ENCODE results near the gene CDC27. TPM values are rescaled to one million over a fixed set of nuclear protein-coding genes. Genes with fewer than 3 reads are reported as not detected.
"Not testable (repeated sequence)": the region's sequence is repeated elsewhere in the genome, so short reads cannot be mapped to it uniquely, and the experiment has no call there.

The CDC27 gene, protein sequence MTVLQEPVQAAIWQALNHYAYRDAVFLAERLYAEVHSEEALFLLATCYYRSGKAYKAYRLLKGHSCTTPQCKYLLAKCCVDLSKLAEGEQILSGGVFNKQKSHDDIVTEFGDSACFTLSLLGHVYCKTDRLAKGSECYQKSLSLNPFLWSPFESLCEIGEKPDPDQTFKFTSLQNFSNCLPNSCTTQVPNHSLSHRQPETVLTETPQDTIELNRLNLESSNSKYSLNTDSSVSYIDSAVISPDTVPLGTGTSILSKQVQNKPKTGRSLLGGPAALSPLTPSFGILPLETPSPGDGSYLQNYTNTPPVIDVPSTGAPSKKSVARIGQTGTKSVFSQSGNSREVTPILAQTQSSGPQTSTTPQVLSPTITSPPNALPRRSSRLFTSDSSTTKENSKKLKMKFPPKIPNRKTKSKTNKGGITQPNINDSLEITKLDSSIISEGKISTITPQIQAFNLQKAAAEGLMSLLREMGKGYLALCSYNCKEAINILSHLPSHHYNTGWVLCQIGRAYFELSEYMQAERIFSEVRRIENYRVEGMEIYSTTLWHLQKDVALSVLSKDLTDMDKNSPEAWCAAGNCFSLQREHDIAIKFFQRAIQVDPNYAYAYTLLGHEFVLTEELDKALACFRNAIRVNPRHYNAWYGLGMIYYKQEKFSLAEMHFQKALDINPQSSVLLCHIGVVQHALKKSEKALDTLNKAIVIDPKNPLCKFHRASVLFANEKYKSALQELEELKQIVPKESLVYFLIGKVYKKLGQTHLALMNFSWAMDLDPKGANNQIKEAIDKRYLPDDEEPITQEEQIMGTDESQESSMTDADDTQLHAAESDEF
- 10 to 100 TPM; 47.5 to 65.4 (median 61.9) TPM for polyA plus RNA-seq (ENCODE audit: insufficient read length in 4 of 4)

DNA sequence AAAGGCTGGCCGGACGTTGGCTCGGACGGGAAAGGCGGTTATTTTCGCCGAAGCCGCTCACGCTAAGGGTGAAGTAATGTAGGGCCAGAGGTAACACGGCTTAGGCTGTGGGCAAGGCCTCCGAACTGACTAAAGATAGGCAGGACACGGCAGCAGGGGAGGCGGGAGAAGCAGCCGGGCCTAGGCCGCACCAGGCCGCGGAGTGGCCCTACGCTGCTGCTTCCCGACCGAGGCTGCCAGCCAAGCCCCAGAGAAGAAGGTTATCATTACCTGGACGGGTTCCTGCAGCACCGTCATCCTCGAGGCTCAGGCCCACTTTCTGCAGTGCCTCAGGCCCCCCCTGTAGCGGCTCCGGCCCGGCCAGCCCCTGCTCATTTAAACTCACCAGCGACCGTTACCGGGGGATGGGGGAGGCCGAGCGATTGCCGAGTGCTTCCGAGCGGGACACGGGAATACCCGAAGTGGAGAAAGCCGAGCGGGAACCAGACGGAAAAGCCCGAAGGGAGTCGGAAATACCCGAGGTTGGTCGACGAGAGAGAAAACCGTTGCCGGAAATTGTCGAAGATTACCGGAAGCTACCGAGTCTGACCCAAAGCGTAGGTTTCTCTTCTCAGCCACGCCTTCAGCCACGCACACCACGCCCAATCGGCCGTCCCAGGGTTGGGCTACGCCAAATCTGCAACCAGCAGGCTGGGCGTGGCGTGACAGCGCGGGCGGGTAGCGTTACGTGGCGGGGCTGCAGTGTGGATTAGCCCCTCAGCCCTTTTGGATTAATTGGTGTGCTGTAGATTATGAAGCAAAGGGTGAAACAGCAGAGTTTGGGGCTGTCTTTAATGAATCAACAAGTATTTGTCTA is at the start of gene CDC27:
CDC27 (minus strand) TSS at position 420 of the 856 bp plus-strand sequence; CDS start at position 297, 123 bp downstream.
- DNase-seq (ENCODE audit: low read depth in 4 of 4, low spot score in 3 of 4), result peak; percentile 98 to 100 (median 100)

DNA sequence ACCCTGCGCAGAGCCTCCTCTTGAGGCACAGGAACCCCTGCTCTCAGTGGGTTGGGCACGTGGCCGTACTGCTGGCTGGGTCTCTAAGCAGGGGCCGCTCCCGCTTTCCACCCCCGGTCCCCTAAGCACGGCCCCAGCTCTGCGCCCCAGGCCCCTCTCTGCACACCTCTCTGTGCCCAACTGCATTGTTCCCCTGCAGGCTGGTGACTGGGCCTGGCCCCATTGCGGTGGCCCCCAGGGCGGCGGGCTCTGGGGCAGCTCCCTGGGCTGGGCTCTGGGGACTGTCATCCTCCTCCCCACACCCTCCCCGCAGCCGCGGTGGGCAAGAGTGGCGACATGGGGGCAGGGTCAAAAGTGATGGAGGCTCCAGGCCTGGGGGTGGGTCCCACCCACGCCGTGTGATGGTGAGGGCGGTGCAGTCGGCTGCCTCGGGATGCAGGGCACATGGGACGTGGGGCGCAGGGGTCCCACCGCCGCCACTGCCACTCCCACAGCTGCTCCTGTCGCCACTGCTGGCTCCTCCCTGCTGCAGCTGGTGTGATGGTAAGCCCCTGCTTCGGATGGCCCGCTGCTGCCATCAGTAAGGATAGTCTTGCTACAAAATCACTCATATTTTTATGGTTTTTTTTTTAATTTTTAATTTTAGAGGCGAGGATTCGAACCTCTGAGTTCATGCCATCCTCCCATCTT is 49.4 kb upstream of the CDC27 start:
- DNase-seq (ENCODE audit: low read depth in 4 of 4, low spot score in 3 of 4), result no peak

DNA sequence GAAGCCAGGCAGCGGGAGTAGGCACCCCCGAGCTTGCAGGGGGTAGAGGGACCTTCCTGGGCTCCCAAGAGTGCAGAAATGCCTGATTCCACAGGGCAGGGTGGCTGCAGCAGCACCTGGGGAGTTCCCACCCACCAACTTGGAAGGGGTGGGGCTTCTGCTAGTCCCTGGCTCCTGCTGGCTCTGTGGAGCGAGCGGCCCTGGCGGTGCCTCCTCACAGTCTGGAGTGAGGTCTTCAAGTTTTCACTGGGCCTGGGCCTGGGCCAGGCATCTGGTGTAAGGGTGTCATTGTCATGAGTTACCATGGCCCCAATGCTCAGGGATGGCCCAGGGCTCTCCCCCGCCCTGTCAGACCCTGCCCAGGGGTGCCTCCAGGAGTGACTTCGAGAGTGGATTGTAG is 48.7 kb upstream of the CDC27 start:
- no peak for DNase-seq (ENCODE audit: low read depth in 4 of 4, low spot score in 3 of 4)

DNA sequence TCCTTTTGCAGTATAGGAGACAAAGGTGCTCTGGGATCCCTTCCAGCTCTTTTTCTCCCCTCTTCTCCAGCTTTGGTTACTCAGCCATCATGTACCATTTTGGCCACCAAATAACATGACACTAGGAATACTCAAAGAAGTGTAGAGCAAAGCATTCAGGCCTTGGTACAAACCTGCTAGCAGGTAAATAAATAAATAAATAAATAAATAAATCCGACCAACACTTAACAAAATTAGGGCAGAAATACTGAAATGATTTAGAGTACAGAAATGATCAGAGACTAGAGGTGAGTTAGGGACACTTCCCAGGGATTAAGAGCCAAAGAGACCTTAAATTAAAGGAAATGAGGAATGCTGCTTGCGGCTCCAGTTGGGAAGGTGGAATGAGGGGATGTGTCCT is 46.8 kb upstream of the CDC27 start:
- no peak for DNase-seq (ENCODE audit: low read depth in 4 of 4, low spot score in 3 of 4)

DNA sequence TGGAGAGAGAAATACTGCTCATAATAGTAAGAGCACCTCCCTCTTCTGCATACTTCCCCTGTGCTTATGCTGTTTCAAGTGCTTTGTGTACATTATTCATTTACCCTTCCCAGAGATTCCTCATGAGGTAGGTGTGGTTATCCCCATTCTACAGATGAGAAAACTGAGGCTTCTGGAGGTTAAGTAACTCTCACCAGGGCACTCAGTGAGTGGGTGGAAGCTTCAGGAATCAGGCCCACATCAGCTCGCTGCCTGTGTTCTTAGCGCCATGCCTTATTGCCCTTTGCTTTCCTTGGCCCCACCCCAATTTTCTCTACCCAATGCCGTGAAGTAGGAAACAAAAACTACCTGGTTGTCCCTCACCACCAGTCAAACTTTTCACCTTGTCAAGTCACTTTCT is 46.4 kb upstream of the CDC27 start:
- DNase-seq (ENCODE audit: low read depth in 4 of 4, low spot score in 3 of 4), result no peak

DNA sequence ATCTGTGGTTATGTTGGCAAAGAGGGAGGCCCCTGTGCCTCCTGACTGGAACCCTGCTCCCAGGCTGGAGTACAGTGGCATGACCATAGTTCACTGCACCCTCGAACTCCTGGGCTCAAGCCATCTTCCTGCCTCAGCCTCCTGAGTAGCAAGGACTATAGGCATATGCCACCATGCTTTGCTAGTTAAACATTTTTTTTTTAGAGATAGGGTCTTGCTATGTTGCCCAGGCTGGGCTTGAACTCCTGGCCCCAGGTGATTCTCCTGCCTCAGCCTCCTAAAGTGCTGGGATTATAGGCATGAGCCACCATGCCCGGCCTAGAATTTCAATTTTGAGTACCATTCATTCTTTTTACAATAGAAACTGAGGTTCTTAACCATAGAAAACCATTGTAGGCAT is 43.4 kb upstream of the CDC27 start:
- no peak for DNase-seq (ENCODE audit: low read depth in 4 of 4, low spot score in 3 of 4)

DNA sequence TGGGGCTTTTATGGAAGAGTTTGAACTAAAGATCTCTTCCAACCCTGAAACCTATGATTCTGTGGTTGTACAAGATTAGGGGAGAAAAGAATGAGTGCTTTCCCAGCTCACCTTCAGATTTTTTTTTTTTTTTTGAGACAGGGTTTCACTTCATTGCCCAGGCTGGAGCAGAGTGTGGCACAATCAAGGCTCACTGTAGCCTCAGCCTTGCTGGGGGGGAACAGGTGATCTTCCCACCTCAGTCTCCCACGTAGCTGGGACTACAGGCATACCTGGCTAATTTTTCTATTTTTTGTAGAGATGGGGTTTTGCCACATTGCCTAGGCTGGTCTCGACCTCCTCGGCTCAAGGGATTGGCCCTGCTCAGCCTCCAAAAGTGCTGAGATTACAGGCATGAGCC is 42.8 kb upstream of the CDC27 start:
- DNase-seq (ENCODE audit: low read depth in 4 of 4, low spot score in 3 of 4), result no peak

DNA sequence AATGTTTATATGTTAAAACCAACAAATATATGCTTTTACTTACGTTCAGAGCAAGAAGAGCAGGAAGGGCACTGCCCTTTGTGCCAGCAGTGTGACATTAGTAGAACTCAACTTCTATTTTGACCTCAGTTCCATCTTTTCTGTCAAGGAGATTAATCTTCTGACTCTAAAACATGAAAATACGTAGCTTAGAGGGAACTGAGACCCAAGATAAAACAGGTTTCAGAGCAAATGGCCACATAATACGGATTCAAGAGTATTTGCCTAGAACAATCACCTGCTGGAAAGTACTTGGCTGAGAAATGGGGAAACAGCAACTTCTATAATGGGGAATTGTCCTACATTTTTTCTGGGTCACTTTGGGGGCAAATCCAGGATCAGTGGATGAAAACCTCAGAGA is 42.2 kb upstream of the CDC27 start:
- no peak for DNase-seq (ENCODE audit: low read depth in 4 of 4, low spot score in 3 of 4)

DNA sequence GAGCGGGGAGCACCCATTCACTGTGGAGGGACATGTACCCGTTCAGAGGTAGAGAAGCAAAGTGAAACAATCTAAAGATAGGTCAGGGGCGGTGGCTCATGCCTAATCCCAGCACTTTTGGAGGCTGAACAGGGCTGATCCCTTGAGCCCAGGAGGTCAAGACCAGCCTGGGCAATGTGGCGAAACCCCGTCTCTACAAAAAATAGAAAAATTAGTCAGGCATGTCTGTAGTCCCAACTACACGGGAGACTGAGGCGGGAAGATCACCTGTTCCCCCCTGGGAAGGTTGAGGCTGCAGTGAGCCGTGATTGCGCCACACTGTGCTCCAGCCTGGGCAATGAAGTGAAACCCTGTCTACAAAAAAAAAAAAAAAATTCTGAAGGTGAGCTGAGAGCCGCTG is 41.8 kb upstream of the CDC27 start:
- DNase-seq (ENCODE audit: low read depth in 4 of 4, low spot score in 3 of 4), result no peak

DNA sequence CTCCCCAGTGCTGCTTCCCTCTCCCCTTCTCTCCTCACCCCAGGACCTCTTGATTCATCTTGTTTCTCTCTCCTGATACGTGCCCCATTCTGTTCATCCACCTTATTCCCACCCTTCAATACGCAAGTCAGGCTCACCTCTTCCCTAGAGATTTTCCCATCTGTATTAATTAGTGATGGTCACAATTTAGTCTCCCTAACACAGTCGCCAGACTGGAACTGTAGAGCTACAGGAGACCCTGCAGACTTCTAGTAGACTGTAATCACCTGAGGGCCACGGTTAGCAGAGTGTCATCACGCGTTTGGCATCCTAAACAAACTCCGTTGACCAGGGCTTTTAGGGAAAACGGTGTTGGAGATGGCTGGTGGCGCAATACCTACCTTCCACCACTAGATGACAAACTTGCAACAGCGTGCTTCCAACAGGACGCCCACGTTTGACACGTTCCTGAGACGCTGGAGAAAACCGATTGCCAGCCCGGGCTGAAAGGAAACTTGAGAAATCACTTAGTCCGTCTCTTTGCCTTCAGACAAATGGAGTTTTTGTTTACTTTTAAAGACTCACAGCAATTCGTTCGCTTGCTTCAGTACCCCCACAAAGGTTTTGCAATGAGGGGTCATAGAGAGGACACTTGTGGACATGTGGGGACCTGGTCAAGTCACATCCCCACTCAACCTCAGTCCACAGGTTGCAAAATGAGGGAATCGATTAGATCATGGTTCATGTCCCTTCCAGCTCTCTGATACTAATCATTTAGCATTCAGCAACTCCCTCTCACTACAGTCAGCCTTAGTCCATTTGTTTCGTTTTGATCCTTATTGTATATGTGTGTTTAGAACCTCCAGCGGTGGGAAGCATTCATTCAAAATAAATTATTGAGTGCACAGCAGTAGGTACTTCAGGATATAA is 40.7 kb upstream of the CDC27 start:
- DNase-seq (ENCODE audit: low read depth in 4 of 4, low spot score in 3 of 4), result peak in 3 of 4 donors; percentile 73 to 79 (median 77)

DNA sequence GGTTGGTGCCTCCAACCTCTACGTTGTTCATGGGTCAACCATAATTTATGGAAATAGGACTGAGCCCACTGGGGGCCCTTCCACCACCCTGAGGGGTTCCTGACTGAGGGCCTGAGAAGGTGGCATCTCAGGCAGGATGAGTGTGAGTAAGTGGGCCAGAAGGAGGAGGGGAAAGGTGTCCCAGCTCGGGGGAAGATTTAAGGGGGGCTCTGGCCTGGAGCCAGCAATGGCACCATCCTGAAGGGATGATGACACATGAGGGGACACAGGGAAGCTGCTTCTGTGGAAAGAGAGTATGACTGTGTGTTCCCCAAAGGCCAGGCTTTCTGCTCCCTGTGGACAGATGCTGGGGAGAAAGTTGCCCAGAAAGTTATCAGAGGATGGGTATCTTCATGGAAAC is 38.8 kb upstream of the CDC27 start:
- DNase-seq (ENCODE audit: low read depth in 4 of 4, low spot score in 3 of 4), result no peak

DNA sequence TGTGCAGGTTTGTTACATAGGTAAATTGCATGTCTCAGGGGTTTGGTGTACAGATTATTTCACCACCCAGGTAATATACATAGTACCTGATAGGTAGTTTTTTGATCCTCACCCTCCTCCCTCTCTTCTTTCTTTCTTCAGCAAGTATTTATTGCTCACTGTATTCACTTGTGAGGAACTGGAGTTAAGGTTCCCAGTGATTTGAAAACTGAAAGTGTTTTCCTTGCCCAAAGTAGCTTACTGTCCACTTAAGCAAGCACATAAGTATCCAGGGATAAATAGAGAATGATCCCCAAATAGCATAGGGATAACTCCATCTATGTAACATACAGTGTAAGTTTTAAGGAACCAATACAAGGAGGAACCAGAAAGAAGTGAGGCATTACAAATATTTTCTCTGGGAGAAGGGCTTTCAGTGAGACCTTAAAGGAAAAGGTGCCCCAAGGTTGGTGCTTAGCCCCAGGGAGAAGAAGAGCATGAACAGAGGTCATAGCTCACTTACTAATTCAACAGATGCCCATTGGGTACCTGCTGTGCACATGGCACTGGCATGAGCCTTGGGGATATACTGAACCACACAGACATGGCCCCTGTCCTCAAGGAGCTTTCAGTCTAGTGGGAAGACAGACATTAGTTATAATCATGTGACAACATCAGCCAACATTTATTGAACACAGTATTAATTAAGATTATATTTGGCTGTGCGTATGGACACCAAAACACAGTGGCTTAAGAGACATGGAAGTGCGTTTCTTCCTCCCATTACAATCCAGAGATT is 37.0 kb upstream of the CDC27 start:
- DNase-seq (ENCODE audit: low read depth in 4 of 4, low spot score in 3 of 4), result no peak

DNA sequence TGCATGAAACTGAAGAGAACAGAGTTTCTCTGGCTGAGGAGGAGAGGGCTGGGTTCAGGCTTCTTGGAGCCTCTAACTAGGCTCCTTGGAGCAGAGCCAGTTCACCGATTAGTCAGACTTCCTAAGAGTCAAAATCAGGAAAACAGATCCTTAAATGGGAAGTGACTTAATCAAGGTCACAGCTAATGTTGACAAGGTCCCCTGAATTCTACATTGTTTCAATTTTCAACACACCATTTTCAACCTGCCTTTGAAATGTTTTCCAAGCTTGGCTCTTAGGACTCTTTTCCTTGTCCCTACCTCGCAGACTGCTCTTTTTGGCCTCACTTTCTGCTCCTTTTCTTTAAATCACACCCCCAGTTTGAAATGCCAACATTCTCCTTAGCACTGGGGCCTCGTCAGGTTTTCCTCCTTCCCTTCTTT is 36.4 kb upstream of the CDC27 start:
- DNase-seq (ENCODE audit: low read depth in 4 of 4, low spot score in 3 of 4), result no peak

DNA sequence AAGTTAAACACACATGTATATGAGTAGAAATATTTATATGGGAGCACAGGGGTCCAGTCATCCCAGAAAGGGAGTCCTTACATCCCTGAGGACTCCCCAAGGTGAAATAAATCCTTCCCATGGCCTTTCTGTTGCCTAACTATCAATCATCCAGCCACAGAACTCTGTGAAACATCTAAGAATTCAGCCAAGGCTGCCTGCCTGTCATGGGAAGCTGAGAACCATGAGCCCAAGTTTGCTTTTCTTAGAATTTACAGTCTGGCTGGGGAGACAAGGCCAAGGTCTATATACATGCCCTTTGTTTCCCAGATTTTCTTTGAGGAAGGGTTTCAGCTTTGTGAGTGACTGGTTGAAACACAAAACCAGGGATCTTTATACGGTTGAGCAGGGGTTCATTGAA is 35.9 kb upstream of the CDC27 start:
- DNase-seq (ENCODE audit: low read depth in 4 of 4, low spot score in 3 of 4), result no peak

DNA sequence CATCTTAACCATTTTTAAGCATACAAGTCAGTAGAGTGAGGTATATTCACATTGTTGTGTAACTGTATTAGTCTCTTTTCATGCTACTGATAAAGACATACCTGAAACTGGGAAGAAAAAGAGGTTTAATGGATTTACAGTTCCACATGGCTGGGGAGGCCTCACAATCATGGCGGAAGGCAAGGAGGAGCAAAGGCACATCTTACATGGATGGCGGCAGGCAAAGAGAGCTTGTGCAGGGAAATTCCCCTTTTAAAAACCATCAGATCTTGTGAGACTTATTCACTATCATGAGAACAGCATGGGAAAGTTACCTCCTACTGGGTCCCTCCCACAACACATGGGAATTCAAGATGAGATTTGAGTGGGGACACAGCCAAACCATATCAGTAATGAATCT is 35.0 kb upstream of the CDC27 start:
- not testable (repeated sequence) for DNase-seq (ENCODE audit: low read depth in 4 of 4, low spot score in 3 of 4)

DNA sequence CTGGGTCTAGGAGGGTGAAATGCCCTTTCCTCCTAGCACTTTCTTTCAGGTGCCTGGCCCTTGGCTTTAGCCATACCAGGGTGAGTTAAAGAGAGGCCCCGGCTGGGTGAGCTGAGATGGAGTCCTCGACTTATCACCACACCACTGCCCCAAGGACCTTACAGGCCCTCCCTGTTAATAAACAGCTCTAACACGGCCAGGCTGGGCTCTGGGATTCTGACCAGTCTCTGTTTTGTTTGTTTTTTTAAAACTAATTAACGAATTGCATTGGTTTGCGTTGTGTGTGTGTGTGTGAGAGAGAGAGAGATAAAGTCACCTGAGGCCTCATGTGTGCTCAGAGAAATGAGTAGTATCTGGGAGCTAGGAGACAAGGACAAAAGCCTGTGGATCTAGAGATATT is 34.4 kb upstream of the CDC27 start:
- DNase-seq (ENCODE audit: low read depth in 4 of 4, low spot score in 3 of 4), result no peak

DNA sequence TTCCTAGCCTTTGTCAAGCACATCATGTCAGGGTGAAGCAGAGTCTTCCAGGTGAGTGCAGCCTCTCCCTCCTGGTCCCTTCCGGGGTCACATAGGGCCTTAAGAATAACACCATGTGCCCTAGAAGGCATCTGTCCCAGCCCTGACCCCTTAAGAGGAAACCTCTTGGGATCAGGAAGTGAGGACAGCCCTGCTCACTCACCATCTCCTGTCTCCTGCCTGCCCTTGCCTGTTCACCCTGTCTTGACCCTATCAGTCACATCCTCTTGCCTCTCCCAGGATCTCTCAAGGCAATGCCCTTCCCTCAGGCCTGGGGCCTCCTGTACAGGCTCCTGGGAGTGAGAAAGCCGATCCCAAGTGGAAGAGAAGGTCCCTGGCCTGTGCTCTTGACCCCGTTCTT is 33.9 kb upstream of the CDC27 start:
- no peak for DNase-seq (ENCODE audit: low read depth in 4 of 4, low spot score in 3 of 4)

DNA sequence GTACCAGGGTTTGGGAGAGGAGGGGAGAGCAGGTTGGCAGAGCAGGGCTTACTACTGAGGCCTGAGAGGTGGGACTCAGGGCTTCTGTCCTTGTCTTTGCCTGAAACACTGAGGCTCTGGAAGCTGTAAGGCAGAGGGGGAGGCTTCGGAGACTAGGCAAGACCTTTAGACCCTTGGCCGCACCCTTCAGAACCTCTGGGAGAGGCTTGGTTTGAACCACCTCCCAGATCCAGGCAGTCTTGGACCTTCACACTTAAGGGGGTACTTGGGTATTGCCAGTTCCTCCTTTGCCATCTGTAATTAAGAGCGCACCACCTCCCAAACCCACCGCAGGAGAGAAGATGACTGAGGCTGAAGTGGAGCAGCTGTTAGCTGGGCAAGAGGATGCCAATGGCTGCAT is 33.0 kb upstream of the CDC27 start:
- DNase-seq (ENCODE audit: low read depth in 4 of 4, low spot score in 3 of 4), result no peak

Measured in right renal pelvis (tissue), 4 donors.